Natural killer cell (primary cell): ENCODE results near the gene OLIG1. TPM values are rescaled to one million over a fixed set of nuclear protein-coding genes. Genes with fewer than 3 reads are reported as not detected.

Experiments used
- ATAC-seq, 3 donors: fragments of 150-1000 bp in 2 of 3; fragments of 200-7000 bp in 1 of 3; cut with Tn5 transposase; 1 replicate in 1 of 3; 2 replicates in 2 of 3; pipeline ENCODE4 v1.10.0; 2021; ENCODE audit warnings: mild to moderate bottlenecking in 2 of 3, moderate library complexity in 2 of 3
- DNase-seq, 2 donors: peaks; one replicate each; pipeline versions ENCODE4 v3.0.0 to v3.0.0-alpha.2; 2013 to 2021; ENCODE audit warnings: mixed read lengths in 1 of 2
- H3K27ac ChIP-seq: one replicate; pipeline ENCODE4 v1.5.1; 2013; ENCODE audit warnings: mild to moderate bottlenecking, low read length
- H3K27me3 ChIP-seq: one replicate; pipeline ENCODE4 v1.6.1; 2013; ENCODE audit warnings: low read length; ENCODE audit not compliant: control insufficient read depth, insufficient read depth
- H3K36me3 ChIP-seq: one replicate; pipeline ENCODE4 v1.6.1; 2013; ENCODE audit warnings: low read length; ENCODE audit not compliant: control insufficient read depth, insufficient read depth
- H3K4me1 ChIP-seq: one replicate; pipeline ENCODE4 v1.6.1; 2013; ENCODE audit warnings: low read length; ENCODE audit not compliant: control insufficient read depth, insufficient read depth
- H3K4me3 ChIP-seq: one replicate; pipeline ENCODE4 v1.5.1; 2013; ENCODE audit warnings: low read length
- H3K9me3 ChIP-seq: one replicate; pipeline ENCODE4 v1.6.1; 2013; ENCODE audit warnings: low read length; ENCODE audit not compliant: control insufficient read depth, insufficient read depth
- H3K27ac Mint-ChIP-seq, 2 donors: one replicate each; pipeline ENCODE4 v1.8.0; 2022; ENCODE audit warnings: mild to moderate bottlenecking in 2 of 2, mixed read lengths in 2 of 2, moderate library complexity in 1 of 2
- H3K27me3 Mint-ChIP-seq, 2 donors: one replicate each; pipeline ENCODE4 v1.8.0; 2022; ENCODE audit warnings: low read depth in 2 of 2, mixed read lengths in 2 of 2
- H3K36me3 Mint-ChIP-seq: one replicate; pipeline ENCODE4 v1.8.0; 2022; ENCODE audit warnings: mixed read lengths
- H3K4me1 Mint-ChIP-seq, 2 donors: one replicate each; pipeline ENCODE4 v1.8.0; 2022; ENCODE audit warnings: mixed read lengths in 2 of 2
- H3K4me3 Mint-ChIP-seq: one replicate; pipeline ENCODE4 v1.8.0; 2022; ENCODE audit warnings: mild to moderate bottlenecking, moderate library complexity, mixed read lengths
- H3K9me3 Mint-ChIP-seq, 2 donors: one replicate each; pipeline ENCODE4 v1.8.0; 2022; ENCODE audit warnings: mixed read lengths in 2 of 2
- CTCF ChIP-seq: fragments of 200-600 bp; IDR thresholded peaks from one replicate; pipeline ENCODE4 v1.8.0; 2022; ENCODE audit warnings: antibody characterized with exemption
- whole genome bisulfite sequencing: methylation state at CpG from one replicate; pipeline ENCODE4 v1.1.7; 2013; ENCODE audit warnings: missing lambda C conversion rate; ENCODE audit not compliant: insufficient coverage; 5-methylcytosine and 5-hydroxymethylcytosine counted together
- intact Hi-C: fragments of 100-400 bp; cut with micrococcal nuclease; formaldehyde crosslinking; loops from one replicate; pipeline ENCODE4 v1.14.2; 2022
- total RNA-seq, 4 donors: library from RNA; stranded (reverse); fragments of 120-200 nt in 1 of 4; gene quantifications; one replicate each; pipeline versions ENCODE4 v1.2.3 to v1.2.4, GENCODE V29; 2013 to 2022

OLIG1 gene
- total RNA-seq, 3 donors from 2014 or later (not counting 1 experiment from before 2014, with no cell fraction given), result 0.47 to 1.4 (median 0.48) TPM

- no peak for TF ChIP-seq CTCF
- Histone ChIP-seq H3K36me3 (no peaks in the 10 kb centered on the region), H3K4me1 (peaks cover 19% of the 10 kb centered on the region), H3K9me3 (no peaks in the 10 kb centered on the region), H3K27me3 (peaks cover 45% of the 10 kb centered on the region), H3K4me3 (no peak overlapping the region), H3K27ac (no peak overlapping the region)
- Mint-ChIP-seq H3K27me3 (peaks cover 47 to 56% of the 10 kb centered on the region in 2 donors), H3K4me1 (peaks cover 34 to 36% of the 10 kb centered on the region in 2 donors), H3K4me3 (no peak overlapping the region), H3K9me3 (no peaks in the 10 kb centered on the region), H3K27ac (no peak overlapping the region), H3K36me3 (no peaks in the 10 kb centered on the region)
- intact Hi-C loops, result no loop called here
- 90% methylated on average over 4 of the region's 4 CpGs for WGBS
- no peak for ATAC-seq
- no peak for DNase-seq
Observed at GRCh38 chr21:33073636-33074035, 3.7 kb downstream of the OLIG1 start.

- TF ChIP-seq CTCF, result no peak
- Histone ChIP-seq H3K4me3 (no peak overlapping the region), H3K9me3 (no peaks in the 10 kb centered on the region), H3K4me1 (peaks cover 21% of the 10 kb centered on the region), H3K36me3 (no peaks in the 10 kb centered on the region), H3K27ac (no peak overlapping the region), H3K27me3 (peaks cover 34% of the 10 kb centered on the region)
- ATAC-seq, result no peak
- no peak for DNase-seq
- 55% methylated on average over 9 of the region's 9 CpGs for WGBS
- H3K9me3 Mint-ChIP-seq, result no peaks in the 10 kb centered on the region
- no peak overlapping the region for H3K27ac Mint-ChIP-seq
- peaks cover 41 to 49% of the 10 kb centered on the region in 2 donors for H3K27me3 Mint-ChIP-seq
- intact Hi-C loops, result loop anchor here (5.0 kb wide), 1 partner anchor 38 kb away; no protein-coding TSS in a partner anchor
- no peaks in the 10 kb centered on the region for H3K36me3 Mint-ChIP-seq
- no peak overlapping the region for H3K4me3 Mint-ChIP-seq
- peaks cover 42 to 44% of the 10 kb centered on the region in 2 donors for H3K4me1 Mint-ChIP-seq
Observed at GRCh38 chr21:33075128-33075527, 5.2 kb downstream of the OLIG1 start.

- Histone ChIP-seq H3K4me3 (no peak overlapping the region), H3K27me3 (peaks cover 34% of the 10 kb centered on the region), H3K27ac (no peak overlapping the region), H3K36me3 (no peaks in the 10 kb centered on the region), H3K4me1 (peaks cover 19% of the 10 kb centered on the region), H3K9me3 (no peaks in the 10 kb centered on the region)
- peaks cover 42 to 44% of the 10 kb centered on the region in 2 donors for H3K4me1 Mint-ChIP-seq
- TF ChIP-seq CTCF, result no peak
- 84% methylated on average over 11 of the region's 11 CpGs for WGBS
- no peak overlapping the region for H3K4me3 Mint-ChIP-seq
- H3K9me3 Mint-ChIP-seq, result no peaks in the 10 kb centered on the region
- intact Hi-C loops, result loop anchor here (5.0 kb wide), 1 partner anchor 38 kb away; no protein-coding TSS in a partner anchor
- ATAC-seq (no peak), DNase-seq (no peak)
- no peak overlapping the region for H3K27ac Mint-ChIP-seq
- no peaks in the 10 kb centered on the region for H3K36me3 Mint-ChIP-seq
- H3K27me3 Mint-ChIP-seq, result peaks cover 41 to 49% of the 10 kb centered on the region in 2 donors
Observed at GRCh38 chr21:33075596-33076195, 5.8 kb downstream of the OLIG1 start.
